Body of pancreas (tissue), 4 donors: Measurements from ENCODE around the gene EGR4. TPM values are rescaled to one million over a fixed set of nuclear protein-coding genes. Genes with fewer than 3 reads are reported as not detected.

Source experiments
- ATAC-seq: fragments of 150-250 bp; one replicate; pipeline ENCODE4 v1.9.1; 2016
- DNase-seq, 4 donors: peaks; one replicate each; pipeline ENCODE4 v3.0.0-alpha.2; 2019
- H3K27ac ChIP-seq, 4 donors: fragments of 200-600 bp; sonication (generic); 1 replicate in 3 of 4; 2 replicates in 1 of 4; pipeline versions ENCODE4 v1.5.1 to v1.6.1; 2016 to 2019; ENCODE audit warnings: mild to moderate bottlenecking in 1 of 4, mixed read lengths in 1 of 4, moderate library complexity in 1 of 4
- H3K27me3 ChIP-seq, 2 donors: fragments of 200-600 bp; sonication (generic); one replicate each; pipeline ENCODE4 v1.6.0; 2016; ENCODE audit warnings: mild to moderate bottlenecking in 1 of 2
- H3K36me3 ChIP-seq, 2 donors: fragments of 200-600 bp; sonication (generic); replicated peaks in 1 of 2; 2 replicates each; pipeline ENCODE4 v1.5.1; 2016; ENCODE audit warnings: low read depth in 2 of 2; ENCODE audit not compliant: insufficient read depth in 1 of 2
- H3K4me1 ChIP-seq: fragments of 200-600 bp; sonication (generic); one replicate; pipeline ENCODE4 v1.6.0; 2016
- H3K4me3 ChIP-seq, 2 donors: fragments of 200-600 bp; sonication (generic); 1 replicate in 1 of 2; 2 replicates in 1 of 2; pipeline ENCODE4 v1.5.1; 2016 to 2019
- H3K9me3 ChIP-seq, 3 donors: fragments of 200-600 bp; sonication (generic); 1 replicate in 2 of 3; 2 replicates in 1 of 3; pipeline ENCODE4 v1.5.1; 2016
- POLR2A ChIP-seq, 3 donors: fragments of 450-650 bp; IDR thresholded peaks; one replicate each; pipeline ENCODE4 v1.6.1; 2016; ENCODE audit warnings: antibody characterized with exemption in 3 of 3, mild to moderate bottlenecking in 2 of 3
- WGBS, 2 donors: methylation state at CpG; one replicate each; pipeline ENCODE4 v1.1.5; 2017; 5-methylcytosine and 5-hydroxymethylcytosine counted together
- intact Hi-C: fragments of 100-400 bp; cut with DNase I; formaldehyde crosslinking; loops from one replicate; pipeline ENCODE4 v1.15.1; 2023
- total RNA-seq, 2 donors: library from RNA; depleted of rRNA; stranded (reverse); fragments of >200 nt; gene quantifications; one replicate each; pipeline ENCODE4 v1.1.0, GENCODE V29; 2016
- TF ChIP-seq, protein P1 (sequence below), 7 experiments: fragments of 450-650 bp in 4 of 7; fragments of 200-600 bp in 3 of 7; sonication (generic) in 3 of 7; IDR thresholded peaks; one replicate each; pipeline ENCODE4 v1.5.1; 2016 to 2019; ENCODE audit warnings: antibody characterized with exemption in 7 of 7

The EGR4 gene
- total RNA-seq, 2 donors from 2014 or later: not detected

- intact Hi-C loops: no loop called here
- H3K9me3 ChIP-seq: peaks cover 0 to 4% (median 0%) of the 10 kb centered on the region in 3 donors
- H3K27me3 ChIP-seq: peaks cover 0 to 7% of the 10 kb centered on the region in 2 donors
- no peak for DNase-seq
- H3K27ac ChIP-seq: no peak overlapping the region
- WGBS, 2 donors: 18 to 24% methylated on average over 12 to 22 of the region's 22 CpGs
- no peaks in the 10 kb centered on the region for H3K36me3 ChIP-seq
- H3K4me3 ChIP-seq: no peak overlapping the region
- H3K4me1 ChIP-seq: peaks cover 9% of the 10 kb centered on the region
- peak; percentile 10 for ATAC-seq
- no peak for TF ChIP-seq POLR2A (IDR thresholded peaks at IDR 0.05)
- TF ChIP-seq, protein P1, sequence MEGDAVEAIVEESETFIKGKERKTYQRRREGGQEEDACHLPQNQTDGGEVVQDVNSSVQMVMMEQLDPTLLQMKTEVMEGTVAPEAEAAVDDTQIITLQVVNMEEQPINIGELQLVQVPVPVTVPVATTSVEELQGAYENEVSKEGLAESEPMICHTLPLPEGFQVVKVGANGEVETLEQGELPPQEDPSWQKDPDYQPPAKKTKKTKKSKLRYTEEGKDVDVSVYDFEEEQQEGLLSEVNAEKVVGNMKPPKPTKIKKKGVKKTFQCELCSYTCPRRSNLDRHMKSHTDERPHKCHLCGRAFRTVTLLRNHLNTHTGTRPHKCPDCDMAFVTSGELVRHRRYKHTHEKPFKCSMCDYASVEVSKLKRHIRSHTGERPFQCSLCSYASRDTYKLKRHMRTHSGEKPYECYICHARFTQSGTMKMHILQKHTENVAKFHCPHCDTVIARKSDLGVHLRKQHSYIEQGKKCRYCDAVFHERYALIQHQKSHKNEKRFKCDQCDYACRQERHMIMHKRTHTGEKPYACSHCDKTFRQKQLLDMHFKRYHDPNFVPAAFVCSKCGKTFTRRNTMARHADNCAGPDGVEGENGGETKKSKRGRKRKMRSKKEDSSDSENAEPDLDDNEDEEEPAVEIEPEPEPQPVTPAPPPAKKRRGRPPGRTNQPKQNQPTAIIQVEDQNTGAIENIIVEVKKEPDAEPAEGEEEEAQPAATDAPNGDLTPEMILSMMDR (IDR thresholded peaks at IDR 0.05): no peak
These were observed 23.5 kb downstream of the EGR4 start for GRCh38 chr2:73269686-73270465.

DNA sequence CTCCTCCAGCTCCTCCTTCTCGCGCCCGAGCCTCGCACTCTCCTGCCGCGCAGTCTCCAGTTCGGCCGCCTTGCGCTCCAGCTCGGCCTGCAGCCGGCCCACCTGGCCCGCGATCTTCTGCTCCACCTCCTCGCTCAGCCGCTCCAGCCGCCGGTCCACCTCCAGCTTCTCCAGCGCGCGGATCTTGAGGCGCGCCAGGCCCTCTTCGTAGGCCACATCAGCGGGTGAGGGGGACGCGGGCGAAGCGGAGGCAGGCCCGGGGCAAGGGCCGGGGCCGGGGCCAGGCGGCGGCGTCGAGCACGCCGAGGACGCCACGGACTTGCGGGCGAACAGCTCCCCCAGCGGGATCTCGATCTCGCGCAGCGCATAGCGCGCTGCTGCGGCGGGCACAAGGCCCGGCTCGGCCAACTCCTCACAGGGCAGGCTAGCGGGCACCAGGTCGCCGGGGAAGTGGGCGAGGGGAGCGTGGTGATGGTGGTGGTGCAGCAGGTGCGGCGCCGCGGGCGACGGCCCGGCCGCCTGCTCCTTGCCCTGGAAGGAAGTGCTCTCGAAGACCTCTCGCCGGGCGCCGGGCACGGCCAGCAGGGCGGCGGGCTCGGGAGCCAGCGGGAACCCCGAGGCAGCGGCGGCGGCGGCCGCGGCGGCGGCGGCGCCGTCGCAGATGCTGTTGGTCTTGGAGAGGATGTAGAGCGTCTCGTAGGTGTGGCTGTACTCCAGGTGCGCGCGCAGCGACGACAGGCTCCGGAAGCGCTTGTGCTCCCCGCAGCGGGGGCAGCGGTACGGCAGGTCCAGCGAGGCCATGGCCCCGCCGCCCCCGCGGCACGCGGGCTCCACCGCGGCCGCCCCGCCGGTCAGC is 24.3 kb downstream of the EGR4 start:
- Histone ChIP-seq H3K27ac (no peak overlapping the region), H3K4me3 (no peak overlapping the region), H3K27me3 (peaks cover 0 to 7% of the 10 kb centered on the region in 2 donors), H3K9me3 (peaks cover 0 to 4% (median 0%) of the 10 kb centered on the region in 3 donors), H3K4me1 (peaks cover 9% of the 10 kb centered on the region), H3K36me3 (no peaks in the 10 kb centered on the region)
- peak in 1 of 3 donors; percentile 11 for TF ChIP-seq POLR2A (IDR thresholded peaks at IDR 0.05)
- TF ChIP-seq, protein P1 (IDR thresholded peaks at IDR 0.05): peak in 4 of 7 experiments; percentile 14 to 33 (median 22)
- ATAC-seq (peak; percentile 68), DNase-seq (peak; percentile 62 to 81 (median 81))
- intact Hi-C loops: no loop called here
- WGBS, 2 donors: 0 to 9% methylated on average over 6 to 69 of the region's 113 CpGs

DNA sequence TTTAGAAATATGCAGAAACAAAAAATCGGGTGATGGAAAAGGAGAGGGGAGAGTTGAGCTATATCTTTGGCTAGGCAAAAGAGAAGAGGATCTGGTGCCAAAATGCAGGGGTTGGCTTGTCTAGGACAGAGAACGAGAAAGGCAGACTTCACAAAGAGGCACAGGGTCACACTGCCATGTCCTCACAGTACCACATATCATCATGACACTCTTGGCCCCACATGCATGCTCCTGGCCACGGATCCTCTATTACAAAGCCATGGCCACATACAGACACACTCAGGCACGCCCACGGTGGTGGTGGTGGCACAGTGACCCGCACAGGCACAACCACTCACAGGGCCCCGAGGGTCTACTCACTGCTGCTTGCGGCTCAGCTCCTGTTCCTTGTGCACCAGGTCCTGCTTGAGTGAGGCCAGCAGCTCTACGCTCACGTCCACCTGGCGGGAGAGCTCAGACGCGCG is 24.9 kb downstream of the EGR4 start:
- intact Hi-C loops: no loop called here
- Histone ChIP-seq H3K4me1 (peaks cover 9% of the 10 kb centered on the region), H3K36me3 (no peaks in the 10 kb centered on the region), H3K27me3 (peaks cover 0 to 7% of the 10 kb centered on the region in 2 donors), H3K27ac (no peak overlapping the region), H3K4me3 (no peak overlapping the region), H3K9me3 (peaks cover 0 to 4% (median 0%) of the 10 kb centered on the region in 3 donors)
- ATAC-seq: no peak
- no peak for TF ChIP-seq POLR2A (IDR thresholded peaks at IDR 0.05)
- TF ChIP-seq, protein P1 (IDR thresholded peaks at IDR 0.05): no peak
- WGBS, 2 donors: 55 to 60% methylated on average over 6 to 14 of the region's 14 CpGs
- DNase-seq: no peak

DNA sequence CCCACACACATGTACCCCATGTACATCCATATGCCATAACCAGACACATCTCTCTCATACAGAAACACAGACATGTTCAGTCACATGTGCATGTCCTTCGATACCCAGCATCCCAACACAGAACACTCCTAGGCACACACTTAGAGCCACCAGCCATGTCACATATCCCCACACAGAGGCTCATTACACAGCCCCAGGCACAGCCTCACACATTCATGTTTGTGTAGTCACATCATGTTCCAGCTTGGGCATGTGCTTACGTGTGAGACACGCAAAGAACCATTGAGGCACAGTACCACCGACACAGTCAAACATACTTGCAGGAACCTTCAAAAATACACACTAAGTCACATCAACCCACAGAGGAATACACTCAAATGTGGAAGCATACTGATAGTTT is 26.3 kb downstream of the EGR4 start:
- no peak overlapping the region for H3K4me3 ChIP-seq
- no peak for TF ChIP-seq POLR2A (IDR thresholded peaks at IDR 0.05)
- TF ChIP-seq, protein P1 (IDR thresholded peaks at IDR 0.05): no peak
- DNase-seq (no peak), ATAC-seq (no peak)
- peaks cover 9% of the 10 kb centered on the region for H3K4me1 ChIP-seq
- peaks cover 0 to 4% (median 0%) of the 10 kb centered on the region in 3 donors for H3K9me3 ChIP-seq
- intact Hi-C loops: no loop called here
- H3K27ac ChIP-seq: no peak overlapping the region
- no peaks in the 10 kb centered on the region for H3K36me3 ChIP-seq
- peaks cover 0 to 7% of the 10 kb centered on the region in 2 donors for H3K27me3 ChIP-seq
- 90 to 93% methylated on average over 4 of the region's 4 CpGs for WGBS, 2 donors
